ENCODE measurements around the gene GTPBP10. TPM values are rescaled to one million over a fixed set of nuclear protein-coding genes. Genes with fewer than 3 reads are reported as not detected.

Gene GTPBP10
- total and polyA plus RNA-seq, 2 of the 13 experiments (the other 11 are each of a cell fraction or from before 2014, with no cell fraction given) = 13.3 to 38.7 TPM

GRCh38 chr7:90351987-90352386 is 5.5 kb downstream of the GTPBP10 start:
- POLR2A ChIA-PET = no interaction called here
- Histone ChIP-seq H2AFZ (ENCODE audit: low read length) (no peak overlapping the region), H3K27me3 (ENCODE audit: control insufficient read depth in 1 of 2, insufficient read depth in 2 of 2, low read length in 2 of 2) (no peaks in the 10 kb centered on the region), H3K36me3 (replicated peaks in 1 of 2; ENCODE audit: control insufficient read depth in 1 of 2, insufficient read depth in 2 of 2, low read length in 2 of 2) (peaks cover 2 to 27% of the 10 kb centered on the region in 2 experiments; a peak in 3 of 5 replicates), H3K27ac (ENCODE audit: extremely low read length, insufficient read depth, low read length) (no peak overlapping the region), H3K4me1 (ENCODE audit: insufficient read depth, low read length) (peaks cover 25% of the 10 kb centered on the region), H4K20me1 (ENCODE audit: insufficient read depth, low read length) (no peaks in the 10 kb centered on the region), H3K9me3 (ENCODE audit: low read length) (no peaks in the 10 kb centered on the region), H3K9ac (ENCODE audit: insufficient read depth, low read depth, low read length) (no peak overlapping the region), H3K79me2 (ENCODE audit: insufficient read depth, low read length) (peaks cover 48% of the 10 kb centered on the region), H3K4me3 (replicated peaks in 1 of 3; ENCODE audit: insufficient read depth in 1 of 3, low read depth in 2 of 3, low read length in 3 of 3) (no peak overlapping the region), H3K4me2 (ENCODE audit: low read depth, low read length) (no peak overlapping the region)
- no TSS peak for BruUV-seq (replicated peaks)
- intact Hi-C loops (cut with micrococcal nuclease; ENCODE audit: unreplicated experiment) = no loop called here
- CTCF ChIA-PET (ENCODE audit: low intra/inter-chr PET ratio, low total read pairs) = no interaction called here
- ATAC-seq (no peak), FAIRE-seq (no peak), DNase-seq (ENCODE audit: low spot score) (no peak)
- in situ Hi-C loops (cut with HindIII; ENCODE audit: extremely low pct_ligation_motif_present, low pct_unique_long_range_greater_than_20kb) = no loop called here
- no peak for TF ChIP-seq ZNF558 (CRISPR knock-in tag; IDR thresholded peaks at IDR 0.05; ENCODE audit: borderline replicate concordance)
- TF ChIP-seq NFIB (CRISPR knock-in tag; IDR thresholded peaks at IDR 0.05; ENCODE audit: borderline replicate concordance) = no peak
- TF ChIP-seq ZNF260 (CRISPR knock-in tag; IDR thresholded peaks at IDR 0.05; ENCODE audit: borderline replicate concordance, low read depth) = no peak
- TF ChIP-seq MYPOP (CRISPR knock-in tag; IDR thresholded peaks at IDR 0.05) = no peak
- no peak for TF ChIP-seq SMYD3 (CRISPR knock-in tag; IDR thresholded peaks at IDR 0.05)
- TF ChIP-seq ZNF761 (CRISPR knock-in tag; conservative IDR thresholded peaks at IDR 0.05) = no peak
- TF ChIP-seq ZNF160 (CRISPR knock-in tag; IDR thresholded peaks at IDR 0.05) = no peak
- TF ChIP-seq RBFOX2 (IDR thresholded peaks at IDR 0.05; ENCODE audit: low read depth, low read length) = no peak
- TF ChIP-seq ZNF704 (CRISPR knock-in tag; IDR thresholded peaks at IDR 0.05; ENCODE audit: borderline replicate concordance) = no peak
- TF ChIP-seq NAIF1 (CRISPR knock-in tag; IDR thresholded peaks at IDR 0.05; ENCODE audit: borderline replicate concordance) = no peak
- TF ChIP-seq ZNF709 (CRISPR knock-in tag; IDR thresholded peaks at IDR 0.05) = no peak
- no peak for TF ChIP-seq EED (CRISPR knock-in tag; IDR thresholded peaks at IDR 0.05)
- no peak for TF ChIP-seq SIN3B (IDR thresholded peaks at IDR 0.05; ENCODE audit: low read length)
- TF ChIP-seq SAP130 (CRISPR knock-in tag; IDR thresholded peaks at IDR 0.05; ENCODE audit: low read depth) = no peak
- no peak for TF ChIP-seq BCL3 (CRISPR knock-in tag; IDR thresholded peaks at IDR 0.05)
- no peak for TF ChIP-seq SALL2 (CRISPR knock-in tag; IDR thresholded peaks at IDR 0.05)
